MM.1S (cell line): ENCODE results near the gene KSR2.

Experiments used
- DNase-seq: peaks from one replicate; pipeline ENCODE4 v3.0.0-alpha.2; 2015
- H2AFZ ChIP-seq: fragments of 300-600 bp; sonication (generic); 2 replicates; pipeline ENCODE4 v1.6.0; 2016; ENCODE audit warnings: antibody characterized with exemption, low read length
- H3F3A ChIP-seq: fragments of 300-600 bp; sonication (generic); 2 replicates; pipeline ENCODE4 v1.6.1; 2016; ENCODE audit warnings: mild to moderate bottlenecking, antibody characterized with exemption, low read length, moderate library complexity, mixed read lengths; ENCODE audit not compliant: insufficient read depth
- H3K27ac ChIP-seq: fragments of 300-600 bp; sonication (generic); 2 replicates; pipeline ENCODE4 v1.5.1; 2016; ENCODE audit warnings: mild to moderate bottlenecking, low read length
- H3K27me3 ChIP-seq: fragments of 300-600 bp; sonication (generic); replicated peaks from 2 replicates; pipeline ENCODE4 v1.6.0; 2016; ENCODE audit warnings: low read length; ENCODE audit not compliant: insufficient read depth
- H3K36me3 ChIP-seq: fragments of 300-600 bp; sonication (generic); replicated peaks from 2 replicates; pipeline ENCODE4 v1.6.1; 2016; ENCODE audit warnings: mild to moderate bottlenecking, low read length, mixed read lengths; ENCODE audit not compliant: insufficient read depth
- H3K4me1 ChIP-seq: fragments of 300-600 bp; sonication (generic); 2 replicates; pipeline ENCODE4 v1.6.1; 2016; ENCODE audit warnings: low read length, mixed read lengths
- H3K4me2 ChIP-seq: fragments of 300-600 bp; sonication (generic); 2 replicates; pipeline ENCODE4 v1.6.0; 2016; ENCODE audit warnings: low read depth, low read length
- H3K4me3 ChIP-seq: fragments of 300-600 bp; sonication (generic); 2 replicates; pipeline ENCODE4 v1.5.1; 2016; ENCODE audit warnings: low read length, mixed read lengths
- H3K79me2 ChIP-seq: fragments of 300-600 bp; sonication (generic); 2 replicates; pipeline ENCODE4 v1.6.1; 2016; ENCODE audit warnings: mixed run types, low read length, mixed read lengths
- H3K9ac ChIP-seq: fragments of 300-600 bp; sonication (generic); 2 replicates; pipeline ENCODE4 v1.6.1; 2016; ENCODE audit warnings: low read length, mixed read lengths
- H3K9me2 ChIP-seq: fragments of 300-600 bp; sonication (generic); replicated peaks from 2 replicates; pipeline ENCODE4 v1.6.1; 2016; ENCODE audit warnings: mild to moderate bottlenecking, low read length, mixed read lengths; ENCODE audit not compliant: insufficient read depth
- H3K9me3 ChIP-seq: fragments of 300-600 bp; sonication (generic); replicated peaks from 2 replicates; pipeline ENCODE4 v1.6.1; 2016; ENCODE audit warnings: mild to moderate bottlenecking, low read length, mixed read lengths; ENCODE audit not compliant: insufficient read depth
- H4K20me1 ChIP-seq: fragments of 300-600 bp; sonication (generic); 2 replicates; pipeline ENCODE4 v1.6.1; 2016; ENCODE audit warnings: mild to moderate bottlenecking, low read length, moderate library complexity, mixed read lengths; ENCODE audit not compliant: insufficient read depth
- EZH2 ChIP-seq: fragments of 300-600 bp; sonication (generic); optimal IDR thresholded peaks from 2 replicates; pipeline ENCODE3; 2017; ENCODE audit warnings: low read depth, mild to moderate bottlenecking, antibody characterized with exemption, low read length, mixed read lengths
- EZH2phosphoT487 ChIP-seq: fragments of 300-600 bp; sonication (generic); IDR thresholded peaks from 2 replicates; pipeline ENCODE4 v1.6.1; 2018; ENCODE audit warnings: antibody characterized with exemption, low read length
- TF ChIP-seq, protein P1 (sequence below): fragments of 300-600 bp; sonication (generic); IDR thresholded peaks from 2 replicates; pipeline ENCODE4 v1.5.1; 2016; ENCODE audit warnings: antibody characterized with exemption, low read length, mixed read lengths

KSR2 gene

DNA sequence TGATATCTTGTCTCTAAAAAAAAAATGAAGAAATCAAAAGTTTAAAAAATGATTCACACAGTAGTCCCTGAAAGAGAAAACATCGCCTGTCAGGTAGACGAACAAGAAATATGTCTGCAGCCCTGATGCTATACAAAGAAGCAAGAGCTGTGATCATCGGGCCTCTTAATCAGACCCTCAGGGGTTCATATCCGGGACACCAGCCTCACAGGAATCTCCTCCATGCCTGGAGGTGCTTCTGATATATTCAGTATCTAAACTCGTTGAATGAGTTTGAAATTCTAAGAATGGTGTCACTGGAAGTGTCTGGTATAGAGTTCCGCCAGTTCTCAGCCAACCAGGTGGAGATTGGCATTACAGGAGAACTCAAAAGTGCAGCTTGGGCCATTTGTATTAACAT, 64.7 kb downstream of the KSR2 start:
- H3K9me2 ChIP-seq = no peaks in the 10 kb centered on the region
- TF ChIP-seq EZH2phosphoT487 (no peak), EZH2 (no peak)
- TF ChIP-seq, protein P1, sequence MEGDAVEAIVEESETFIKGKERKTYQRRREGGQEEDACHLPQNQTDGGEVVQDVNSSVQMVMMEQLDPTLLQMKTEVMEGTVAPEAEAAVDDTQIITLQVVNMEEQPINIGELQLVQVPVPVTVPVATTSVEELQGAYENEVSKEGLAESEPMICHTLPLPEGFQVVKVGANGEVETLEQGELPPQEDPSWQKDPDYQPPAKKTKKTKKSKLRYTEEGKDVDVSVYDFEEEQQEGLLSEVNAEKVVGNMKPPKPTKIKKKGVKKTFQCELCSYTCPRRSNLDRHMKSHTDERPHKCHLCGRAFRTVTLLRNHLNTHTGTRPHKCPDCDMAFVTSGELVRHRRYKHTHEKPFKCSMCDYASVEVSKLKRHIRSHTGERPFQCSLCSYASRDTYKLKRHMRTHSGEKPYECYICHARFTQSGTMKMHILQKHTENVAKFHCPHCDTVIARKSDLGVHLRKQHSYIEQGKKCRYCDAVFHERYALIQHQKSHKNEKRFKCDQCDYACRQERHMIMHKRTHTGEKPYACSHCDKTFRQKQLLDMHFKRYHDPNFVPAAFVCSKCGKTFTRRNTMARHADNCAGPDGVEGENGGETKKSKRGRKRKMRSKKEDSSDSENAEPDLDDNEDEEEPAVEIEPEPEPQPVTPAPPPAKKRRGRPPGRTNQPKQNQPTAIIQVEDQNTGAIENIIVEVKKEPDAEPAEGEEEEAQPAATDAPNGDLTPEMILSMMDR = no peak
- H3K36me3 ChIP-seq = no peaks in the 10 kb centered on the region
- no peak overlapping the region for H3K27ac ChIP-seq
- H2AFZ ChIP-seq = no peak overlapping the region
- no peaks in the 10 kb centered on the region for H3F3A ChIP-seq
- H3K9me3 ChIP-seq = no peaks in the 10 kb centered on the region
- H4K20me1 ChIP-seq = no peaks in the 10 kb centered on the region
- no peak overlapping the region for H3K9ac ChIP-seq
- H3K4me2 ChIP-seq = no peak overlapping the region
- no peak overlapping the region for H3K4me3 ChIP-seq
- no peak for DNase-seq
- no peaks in the 10 kb centered on the region for H3K79me2 ChIP-seq
- no peaks in the 10 kb centered on the region for H3K4me1 ChIP-seq
- H3K27me3 ChIP-seq = no peaks in the 10 kb centered on the region

DNA sequence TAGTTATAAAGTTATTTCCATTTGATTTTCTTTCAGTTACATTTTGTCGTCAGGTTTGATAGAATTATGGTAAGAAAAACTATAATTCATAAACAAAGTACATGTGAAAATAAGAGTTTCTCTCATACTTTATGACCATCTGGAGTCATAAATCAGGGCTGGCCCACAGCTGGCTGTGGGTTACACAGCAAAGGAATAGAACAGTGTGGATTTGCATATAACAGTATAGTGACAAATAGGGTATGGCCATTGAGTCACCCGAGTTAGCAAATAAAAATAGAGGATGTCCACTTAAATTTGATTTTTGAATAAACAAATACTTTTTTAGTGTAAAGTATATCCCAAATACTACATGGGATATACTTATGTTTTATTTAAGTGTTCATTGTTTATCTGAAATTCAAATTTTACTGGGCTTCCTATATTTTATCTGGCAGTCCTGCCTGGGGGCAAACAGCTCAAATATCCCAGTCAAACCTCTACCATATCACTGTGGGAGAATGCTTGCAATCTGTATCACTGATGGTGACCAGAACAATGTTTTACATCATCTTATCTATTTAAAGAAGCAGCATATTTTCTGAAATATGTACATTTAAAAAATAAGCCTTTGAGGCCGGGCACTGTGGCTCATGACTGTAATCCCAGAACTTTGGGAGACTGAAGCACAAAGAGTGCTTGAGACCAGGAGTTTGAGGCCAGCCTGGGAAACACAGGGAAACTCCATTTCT, 65.5 kb downstream of the KSR2 start:
- no peak for DNase-seq
- no peaks in the 10 kb centered on the region for H3K27me3 ChIP-seq
- no peak overlapping the region for H3K27ac ChIP-seq

DNA sequence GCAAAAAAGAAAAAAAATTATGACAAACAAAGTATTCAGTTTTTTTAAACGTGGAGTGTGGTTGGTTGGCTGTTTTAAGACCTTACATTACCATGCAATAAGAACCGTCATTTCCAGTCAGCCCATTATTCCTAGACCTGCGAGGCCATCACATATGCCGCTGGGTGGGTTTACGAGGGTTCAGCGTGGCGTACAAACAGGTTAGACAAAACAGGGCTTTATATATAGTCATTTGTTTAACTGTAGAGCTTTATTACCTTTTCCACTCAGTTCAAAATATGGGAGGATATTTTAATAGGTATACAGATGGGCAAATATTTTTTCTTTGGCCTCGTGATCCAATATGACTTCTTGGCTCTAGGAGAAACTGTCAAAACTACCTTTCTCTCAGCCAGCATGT, 67.2 kb downstream of the KSR2 start:
- TF ChIP-seq EZH2phosphoT487 = no peak
- H3K36me3 ChIP-seq = no peaks in the 10 kb centered on the region
- H3K4me3 ChIP-seq = no peak overlapping the region
- H3K27ac ChIP-seq = no peak overlapping the region
- DNase-seq = no peak
- H3K79me2 ChIP-seq = no peaks in the 10 kb centered on the region
- no peaks in the 10 kb centered on the region for H4K20me1 ChIP-seq
- H3K9me3 ChIP-seq = no peaks in the 10 kb centered on the region
- H2AFZ ChIP-seq = no peak overlapping the region
- H3K9ac ChIP-seq = no peak overlapping the region
- H3F3A ChIP-seq = no peaks in the 10 kb centered on the region
- no peak overlapping the region for H3K4me2 ChIP-seq
- H3K27me3 ChIP-seq = no peaks in the 10 kb centered on the region
- no peaks in the 10 kb centered on the region for H3K9me2 ChIP-seq
- H3K4me1 ChIP-seq = no peaks in the 10 kb centered on the region

More for the DNA sequence above, 65.5 kb downstream of the KSR2 start:
- Histone ChIP-seq H3K36me3 (no peaks in the 10 kb centered on the region), H3K9me2 (no peaks in the 10 kb centered on the region), H3F3A (no peaks in the 10 kb centered on the region), H3K4me2 (no peak overlapping the region), H4K20me1 (no peaks in the 10 kb centered on the region), H3K9me3 (no peaks in the 10 kb centered on the region), H3K4me1 (no peaks in the 10 kb centered on the region), H2AFZ (no peak overlapping the region), H3K9ac (no peak overlapping the region), H3K4me3 (no peak overlapping the region), H3K79me2 (no peaks in the 10 kb centered on the region)
- TF ChIP-seq EZH2 (no peak), EZH2phosphoT487 (no peak)
- TF ChIP-seq, protein P1 = no peak

DNA sequence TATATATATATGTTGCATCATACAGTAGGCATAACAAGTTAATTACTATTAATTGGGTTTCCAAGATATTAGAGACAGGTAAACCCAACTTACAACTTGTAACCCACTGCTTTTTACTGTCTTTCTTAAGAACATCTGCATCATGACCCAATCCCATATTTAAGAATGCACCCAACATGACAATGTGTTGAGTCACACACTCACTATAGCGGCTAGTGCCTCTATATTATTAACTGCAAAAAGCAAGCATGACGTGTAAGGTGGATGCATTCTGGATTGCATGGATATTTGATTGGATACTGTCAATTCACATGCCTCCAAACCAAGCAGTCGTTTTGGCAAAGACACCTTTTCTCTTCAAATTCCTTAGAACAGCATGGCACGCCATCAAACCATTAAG, 68.2 kb downstream of the KSR2 start:
- H3K27me3 ChIP-seq = no peaks in the 10 kb centered on the region
- DNase-seq = no peak
- H3K27ac ChIP-seq = no peak overlapping the region
- no peaks in the 10 kb centered on the region for H3K36me3 ChIP-seq
- no peaks in the 10 kb centered on the region for H3K4me1 ChIP-seq
- no peaks in the 10 kb centered on the region for H3K9me3 ChIP-seq
- no peak overlapping the region for H3K4me3 ChIP-seq
- no peaks in the 10 kb centered on the region for H3F3A ChIP-seq
- H3K4me2 ChIP-seq = no peak overlapping the region
- no peak overlapping the region for H3K9ac ChIP-seq
- TF ChIP-seq EZH2 = no peak
- TF ChIP-seq, protein P1 = no peak
- TF ChIP-seq EZH2phosphoT487 = no peak
- H3K79me2 ChIP-seq = no peaks in the 10 kb centered on the region
- no peaks in the 10 kb centered on the region for H4K20me1 ChIP-seq
- no peaks in the 10 kb centered on the region for H3K9me2 ChIP-seq
- H2AFZ ChIP-seq = no peak overlapping the region
